OCI-LY7 (cell line): ENCODE results near the gene CNKSR3. TPM values are rescaled to one million over a fixed set of nuclear protein-coding genes. Genes with fewer than 3 reads are reported as not detected.

Experiments used
- BruUV-seq: library from RNA; stranded (reverse); fragments of 400-500 nt; replicated peaks from 2 replicates; lab custom pipeline; 2021; lab: Mats Ljungman, UMichigan
- CTCF ChIA-PET: fragments of 300-600 bp; sonication (Branson Sonifier 250); formaldehyde crosslinking; loops from one replicate; lab custom pipeline; 2022; ENCODE audit warnings: antibody characterized with exemption; ENCODE audit not compliant: unreplicated experiment; lab: Charles Lee
- POLR2A ChIA-PET: fragments of 300-600 bp; sonication (Branson Sonifier 250); formaldehyde crosslinking; loops from one replicate; lab custom pipeline; 2022; ENCODE audit warnings: antibody characterized with exemption; lab: Charles Lee
- DNase-seq: peaks from one replicate; pipeline ENCODE4 v3.0.0-alpha.2; 2015; ENCODE audit warnings: low spot score
- H2AFZ ChIP-seq: fragments of 200-600 bp; sonication (generic), shearing (Covaris generic); 2 replicates; pipeline ENCODE4 v1.6.1; 2014; ENCODE audit warnings: mild to moderate bottlenecking, antibody characterized with exemption, low read length, moderate library complexity
- H3K27ac ChIP-seq: fragments of 200-600 bp; sonication (generic); 2 replicates; pipeline ENCODE4 v1.5.1; 2014; ENCODE audit warnings: mixed run types, low read depth, mild to moderate bottlenecking, moderate library complexity, low read length, inconsistent platforms; ENCODE audit not compliant: poor library complexity, severe bottlenecking
- H3K36me3 ChIP-seq: fragments of 200-600 bp; sonication (generic); 2 replicates; pipeline ENCODE4 v1.6.1; 2014; ENCODE audit warnings: mild to moderate bottlenecking, antibody characterized with exemption, low read length, moderate library complexity, mixed read lengths; ENCODE audit not compliant: insufficient read depth
- H3K4me1 ChIP-seq: fragments of 200-600 bp; sonication (generic); 2 replicates; pipeline ENCODE4 v1.5.1; 2014; ENCODE audit warnings: mild to moderate bottlenecking, low read length; ENCODE audit not compliant: insufficient read depth, poor library complexity, severe bottlenecking
- H3K4me2 ChIP-seq: fragments of 200-600 bp; sonication (generic); 2 replicates; pipeline ENCODE4 v1.6.1; 2014; ENCODE audit warnings: mild to moderate bottlenecking, low read length
- H3K4me3 ChIP-seq: fragments of 200-600 bp; sonication (generic); 2 replicates; pipeline ENCODE4 v1.5.1; 2014; ENCODE audit warnings: mild to moderate bottlenecking, low read depth, low read length; ENCODE audit not compliant: poor library complexity, severe bottlenecking
- H3K79me2 ChIP-seq: fragments of 200-600 bp; sonication (generic); 2 replicates; pipeline ENCODE4 v1.6.1; 2016; ENCODE audit warnings: low read depth, mild to moderate bottlenecking, low read length, moderate library complexity, mixed read lengths; ENCODE audit not compliant: insufficient read depth
- H3K9me2 ChIP-seq: fragments of 200-600 bp; sonication (generic); 2 replicates; pipeline ENCODE4 v1.6.1; 2016; ENCODE audit warnings: mild to moderate bottlenecking, low read length, mixed read lengths; ENCODE audit not compliant: insufficient read depth
- H3K9me3 ChIP-seq: fragments of 200-600 bp; sonication (generic); 2 replicates; pipeline ENCODE4 v1.6.1; 2014; ENCODE audit warnings: mild to moderate bottlenecking, mixed run types, low read length, mixed read lengths
- H4K20me1 ChIP-seq: fragments of 200-600 bp; sonication (generic); 2 replicates; pipeline ENCODE4 v1.6.1; 2014; ENCODE audit warnings: mild to moderate bottlenecking, antibody characterized with exemption, low read length, moderate library complexity, mixed read lengths; ENCODE audit not compliant: insufficient read depth
- CTCF ChIP-seq: fragments of 200-600 bp; sonication (generic); conservative IDR thresholded peaks from 2 replicates; pipeline ENCODE4 v1.5.1; 2014; ENCODE audit warnings: mild to moderate bottlenecking, antibody characterized with exemption, low read length, moderate library complexity, mixed read lengths
- EZH2phosphoT487 ChIP-seq: fragments of 200-600 bp; sonication (generic); IDR thresholded peaks from 2 replicates; pipeline ENCODE4 v1.6.1; 2018; ENCODE audit warnings: low read depth, borderline replicate concordance, mild to moderate bottlenecking, mixed run types, antibody characterized with exemption, low read length, moderate library complexity, mixed read lengths
- intact Hi-C: fragments of 100-400 bp; cut with micrococcal nuclease; formaldehyde crosslinking; loops from one replicate; pipeline ENCODE4 v1.10.0; 2022; ENCODE audit not compliant: unreplicated experiment
- total RNA-seq, 2 experiments: library from RNA; depleted of rRNA in 1 of 2; stranded (reverse); fragments of >200 nt in 1 of 2; shearing (Covaris generic) in 1 of 2; gene quantifications; 2 replicates each; pipeline ENCODE4 v1.2.3, GENCODE V29; 2014 to 2022

CNKSR3 gene
- total RNA-seq, 2 experiments from 2014 or later, result not detected

GRCh38 chr6:154504865-154505449, 5.5 kb downstream of the CNKSR3 start:
- intact Hi-C loops, result no loop called here
- no peak for DNase-seq
- H3K36me3 ChIP-seq, result no peaks in the 10 kb centered on the region
- ChIA-PET POLR2A (interaction anchor here (0.6 kb wide), 2 partner anchors 429 to 586 kb away, joined by 3 to 7 read pairs; no protein-coding TSS in a partner anchor), CTCF (no interaction called here)
- H3K9me2 ChIP-seq, result no peaks in the 10 kb centered on the region
- no TSS peak for BruUV-seq
- no peaks in the 10 kb centered on the region for H3K9me3 ChIP-seq
- no peak overlapping the region for H3K4me2 ChIP-seq
- H3K4me3 ChIP-seq, result no peak overlapping the region
- no peaks in the 10 kb centered on the region for H3K4me1 ChIP-seq
- H3K79me2 ChIP-seq, result no peaks in the 10 kb centered on the region
- H4K20me1 ChIP-seq, result no peaks in the 10 kb centered on the region
- H2AFZ ChIP-seq, result no peak overlapping the region
- no peak for TF ChIP-seq CTCF
- TF ChIP-seq EZH2phosphoT487, result no peak
- H3K27ac ChIP-seq, result no peak overlapping the region

GRCh38 chr6:154504102-154504501, 6.4 kb downstream of the CNKSR3 start:
- Histone ChIP-seq H3K27ac (no peak overlapping the region), H2AFZ (no peak overlapping the region), H4K20me1 (no peaks in the 10 kb centered on the region), H3K9me2 (no peaks in the 10 kb centered on the region), H3K9me3 (no peaks in the 10 kb centered on the region), H3K79me2 (no peaks in the 10 kb centered on the region), H3K4me1 (no peaks in the 10 kb centered on the region), H3K36me3 (no peaks in the 10 kb centered on the region), H3K4me2 (no peak overlapping the region), H3K4me3 (no peak overlapping the region)
- intact Hi-C loops, result no loop called here
- no peak for DNase-seq
- POLR2A ChIA-PET, result no interaction called here
- no TSS peak for BruUV-seq
- no peak for TF ChIP-seq CTCF
- TF ChIP-seq EZH2phosphoT487, result no peak
- CTCF ChIA-PET, result no interaction called here

- POLR2A ChIA-PET, result no interaction called here
- Histone ChIP-seq H3K27ac (no peak overlapping the region), H3K4me3 (no peak overlapping the region), H3K79me2 (no peaks in the 10 kb centered on the region), H3K4me2 (no peak overlapping the region), H4K20me1 (no peaks in the 10 kb centered on the region), H3K9me2 (no peaks in the 10 kb centered on the region), H3K4me1 (no peaks in the 10 kb centered on the region), H3K9me3 (no peaks in the 10 kb centered on the region), H2AFZ (no peak overlapping the region), H3K36me3 (no peaks in the 10 kb centered on the region)
- DNase-seq, result no peak
- CTCF ChIA-PET, result no interaction called here
- BruUV-seq, result no TSS peak
- intact Hi-C loops, result no loop called here
- no peak for TF ChIP-seq EZH2phosphoT487
- TF ChIP-seq CTCF, result no peak
Observed at GRCh38 chr6:154503658-154504057, 6.8 kb downstream of the CNKSR3 start.
